Activated naive CD4-positive, alpha-beta T cell treated with anti-CD3 and anti-CD28 coated beads for 36 hours (primary cell): ENCODE measurements around the gene MRPS26. TPM values are rescaled to one million over a fixed set of nuclear protein-coding genes. Genes with fewer than 3 reads are reported as not detected.
"Not testable (repeated sequence)": the region's sequence is repeated elsewhere in the genome, so short reads cannot be mapped to it uniquely, and the experiment has no call there.

Source experiments
- CTCF ChIA-PET: fragments of 350-600 bp; sonication (Branson Sonifier 250); formaldehyde crosslinking; loops from one replicate; lab custom pipeline; 2021; ENCODE audit warnings: antibody characterized with exemption; lab: Charles Lee
- DNase-seq: peaks from one replicate; pipeline ENCODE4 v3.0.0-alpha.2; 2020
- H3K27ac Mint-ChIP-seq: one replicate; pipeline ENCODE4 v1.8.0; 2021; ENCODE audit warnings: mild to moderate bottlenecking, mixed read lengths
- H3K27me3 Mint-ChIP-seq: one replicate; pipeline ENCODE4 v1.8.0; 2021; ENCODE audit warnings: low read depth, mixed read lengths
- H3K36me3 Mint-ChIP-seq: one replicate; pipeline ENCODE4 v1.8.0; 2021; ENCODE audit warnings: low read depth, mixed read lengths
- H3K4me1 Mint-ChIP-seq: one replicate; pipeline ENCODE4 v1.8.0; 2021; ENCODE audit warnings: low read depth, mixed read lengths
- H3K4me3 Mint-ChIP-seq: one replicate; pipeline ENCODE4 v1.8.0; 2021; ENCODE audit warnings: mild to moderate bottlenecking, moderate library complexity, mixed read lengths
- H3K9me3 Mint-ChIP-seq: one replicate; pipeline ENCODE4 v1.8.0; 2021; ENCODE audit warnings: mixed read lengths
- intact Hi-C: fragments of 100-400 bp; cut with micrococcal nuclease; formaldehyde crosslinking; loops from one replicate; pipeline ENCODE4 v1.15.1; 2023
- total RNA-seq, 2 experiments: library from RNA; stranded (reverse); gene quantifications; one replicate each; pipeline ENCODE4 v1.2.3, GENCODE V29; 2021

MRPS26 gene
- total RNA-seq, 2 experiments from 2014 or later: 50.0 to 52.4 TPM

GRCh38 chr20:3068986-3069900, 23.4 kb downstream of the MRPS26 start:
- Mint-ChIP-seq H3K4me1 (peaks cover 19% of the 10 kb centered on the region), H3K27ac (no peak overlapping the region), H3K4me3 (no peak overlapping the region), H3K9me3 (no peaks in the 10 kb centered on the region), H3K36me3 (no peaks in the 10 kb centered on the region), H3K27me3 (no peaks in the 10 kb centered on the region)
- peak; percentile 62 for DNase-seq
- CTCF ChIA-PET: interaction anchor here (0.6 to 3.1 kb wide), 9 partner anchors 16 to 340 kb away, joined by 3 to 28 read pairs (median 5); no protein-coding TSS in a partner anchor
- intact Hi-C loops: loop anchor here (1.0 kb wide), 1 partner anchor 46 kb away; no protein-coding TSS in a partner anchor

GRCh38 chr20:3070725-3071124, 24.9 kb downstream of the MRPS26 start:
- H3K9me3 Mint-ChIP-seq: no peaks in the 10 kb centered on the region
- H3K4me3 Mint-ChIP-seq: peak overlapping the region; percentile 62
- H3K27me3 Mint-ChIP-seq: no peaks in the 10 kb centered on the region
- no peak overlapping the region for H3K27ac Mint-ChIP-seq
- no peaks in the 10 kb centered on the region for H3K36me3 Mint-ChIP-seq
- H3K4me1 Mint-ChIP-seq: peaks cover 19% of the 10 kb centered on the region
- intact Hi-C loops: loop anchor here (5.0 kb wide), 1 partner anchor 132 kb away; the partner anchor contains the start of gene DDRGK1
- CTCF ChIA-PET: interaction anchor here (3.1 kb wide), 2 partner anchors 18 to 45 kb away, joined by 24 to 28 read pairs; no protein-coding TSS in a partner anchor
- no peak for DNase-seq

DNA sequence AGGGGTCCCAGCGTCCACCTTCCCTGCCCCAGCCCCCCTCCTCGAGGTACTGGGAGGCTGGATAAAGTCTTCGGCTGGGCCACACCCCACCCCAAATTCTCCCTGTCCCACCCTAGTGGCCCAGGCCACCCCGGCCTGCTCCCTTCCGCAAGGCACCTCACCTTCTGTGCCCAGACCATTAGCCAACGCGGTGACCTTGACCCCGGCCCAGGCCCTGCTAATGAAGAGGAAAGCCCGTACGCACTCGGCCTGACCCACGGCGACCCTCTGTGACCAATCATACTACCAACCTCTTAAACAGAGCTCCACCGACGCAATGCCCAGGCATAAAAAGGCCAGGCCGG, 25.4 kb downstream of the MRPS26 start:
- peak overlapping the region; percentile 77 for H3K4me3 Mint-ChIP-seq
- CTCF ChIA-PET: no interaction called here
- no peak overlapping the region for H3K27ac Mint-ChIP-seq
- H3K9me3 Mint-ChIP-seq: no peaks in the 10 kb centered on the region
- peaks cover 19% of the 10 kb centered on the region for H3K4me1 Mint-ChIP-seq
- H3K27me3 Mint-ChIP-seq: no peaks in the 10 kb centered on the region
- no peaks in the 10 kb centered on the region for H3K36me3 Mint-ChIP-seq
- no peak for DNase-seq
- intact Hi-C loops: loop anchor here (5.0 kb wide), 1 partner anchor 131 kb away; the partner anchor contains the start of gene DDRGK1

- no peaks in the 10 kb centered on the region for H3K27me3 Mint-ChIP-seq
- DNase-seq: peak; percentile 77
- CTCF ChIA-PET: interaction anchor here (1.4 to 1.5 kb wide), 2 partner anchors 8 to 19 kb away, joined by 3 to 13 read pairs; no protein-coding TSS in a partner anchor
- H3K27ac Mint-ChIP-seq: peak within 1 kb of the TSS; percentile 53
- H3K9me3 Mint-ChIP-seq: no peaks in the 10 kb centered on the region
- H3K4me3 Mint-ChIP-seq: peak within 1 kb of the TSS; percentile 77
- no peaks in the 10 kb centered on the region for H3K36me3 Mint-ChIP-seq
- H3K4me1 Mint-ChIP-seq: peaks cover 22% of the 10 kb centered on the region
- intact Hi-C loops: loop anchor here (5.0 kb wide), 1 partner anchor 130 kb away; the partner anchor contains the start of gene DDRGK1
Observed at GRCh38 chr20:3071610-3072529, 26.0 kb downstream of the MRPS26 start, which contains the start of gene OXT. OXT (plus strand) TSS chr20:3071620; CDS start chr20:3071656, 36 bp downstream.

DNA sequence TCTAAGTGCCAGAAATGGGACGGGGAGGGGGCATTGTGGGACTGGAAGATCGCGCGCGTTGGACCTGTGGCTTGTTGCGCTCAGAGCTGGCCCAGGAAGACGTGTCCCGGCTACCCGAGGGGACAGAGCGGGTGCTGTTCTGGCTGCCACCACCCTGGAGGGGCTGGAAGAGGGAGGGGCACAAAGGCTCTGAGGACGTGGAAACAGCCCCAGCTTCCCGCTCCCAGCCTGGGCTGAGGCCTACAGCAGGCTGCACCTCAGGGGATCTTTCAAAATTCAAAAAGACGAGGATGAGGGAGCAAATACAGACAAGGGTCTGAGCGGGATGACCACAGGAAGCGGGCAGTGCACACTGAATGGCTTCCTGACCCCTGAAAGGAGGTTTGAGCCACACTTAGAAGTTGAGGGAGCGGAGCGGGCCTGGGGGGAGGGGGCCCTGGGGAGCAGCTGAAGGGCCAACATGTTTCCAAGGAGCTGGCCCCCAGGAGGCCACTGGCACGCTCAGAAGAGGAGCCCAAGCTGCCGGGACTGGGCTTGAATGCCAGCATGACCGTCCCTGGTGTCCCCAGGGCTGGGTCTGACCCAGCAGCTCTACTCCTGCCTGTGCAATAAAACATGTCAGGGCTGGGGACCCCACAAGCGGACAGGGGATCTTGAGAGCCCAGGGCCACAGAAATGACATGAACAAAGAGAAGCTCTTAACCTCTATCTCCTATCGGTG, 26.8 kb downstream of the MRPS26 start:
- Mint-ChIP-seq H3K9me3 (no peaks in the 10 kb centered on the region), H3K4me3 (peak overlapping the region; percentile 77), H3K27me3 (no peaks in the 10 kb centered on the region), H3K4me1 (peaks cover 27% of the 10 kb centered on the region), H3K36me3 (no peaks in the 10 kb centered on the region), H3K27ac (peak overlapping the region; percentile 53)
- CTCF ChIA-PET: interaction anchor here (1.4 to 1.5 kb wide), 2 partner anchors 8 to 20 kb away, joined by 3 to 13 read pairs; no protein-coding TSS in a partner anchor
- intact Hi-C loops: loop anchor here (5.0 kb wide), 1 partner anchor 130 kb away; the partner anchor contains the start of gene DDRGK1
- no peak for DNase-seq

GRCh38 chr20:3073251-3073643, 27.4 kb downstream of the MRPS26 start:
- H3K9me3 Mint-ChIP-seq, H3K4me3 Mint-ChIP-seq, H3K27me3 Mint-ChIP-seq, H3K27ac Mint-ChIP-seq, H3K36me3 Mint-ChIP-seq: not testable (repeated sequence)
- CTCF ChIA-PET: interaction anchor here (1.4 to 1.5 kb wide), 2 partner anchors 9 to 20 kb away, joined by 3 to 13 read pairs; no protein-coding TSS in a partner anchor
- peaks cover 31% of the 10 kb centered on the region for H3K4me1 Mint-ChIP-seq
- intact Hi-C loops: loop anchor here (5.0 kb wide), 1 partner anchor 129 kb away; the partner anchor contains the start of gene DDRGK1
- DNase-seq: peak; percentile 33

DNA sequence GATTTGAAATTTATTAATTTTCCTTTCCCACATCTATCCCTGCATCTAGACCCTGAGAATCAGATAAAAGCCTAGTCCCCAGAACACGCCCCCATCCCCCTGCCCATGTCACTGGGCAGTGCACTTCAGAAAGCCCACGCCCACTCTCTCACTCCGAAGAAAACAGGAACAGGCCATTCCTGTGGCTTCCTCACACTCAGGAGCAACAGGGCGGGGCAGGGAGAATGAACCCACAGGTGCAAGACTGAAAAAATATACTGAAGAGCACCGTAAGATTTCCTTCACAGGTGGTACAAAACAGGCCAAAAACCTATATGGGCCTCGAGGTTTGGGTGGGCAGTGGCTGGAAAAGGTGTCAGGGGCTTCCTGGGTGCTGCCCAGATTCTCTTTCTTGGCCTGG, 29.0 kb downstream of the MRPS26 start:
- peaks cover 31% of the 10 kb centered on the region for H3K4me1 Mint-ChIP-seq
- no peak overlapping the region for H3K4me3 Mint-ChIP-seq
- intact Hi-C loops: loop anchor here (5.0 kb wide), 2 partner anchors 82 to 127 kb away; partner anchors contain the start of genes DDRGK1, FASTKD5 and UBOX5
- H3K36me3 Mint-ChIP-seq: no peaks in the 10 kb centered on the region
- no peak overlapping the region for H3K27ac Mint-ChIP-seq
- DNase-seq: no peak
- H3K9me3 Mint-ChIP-seq: no peaks in the 10 kb centered on the region
- CTCF ChIA-PET: interaction anchor here (0.6 to 1.6 kb wide), 2 partner anchors 21 to 59 kb away, joined by 3 read pairs; no protein-coding TSS in a partner anchor
- H3K27me3 Mint-ChIP-seq: no peaks in the 10 kb centered on the region

DNA sequence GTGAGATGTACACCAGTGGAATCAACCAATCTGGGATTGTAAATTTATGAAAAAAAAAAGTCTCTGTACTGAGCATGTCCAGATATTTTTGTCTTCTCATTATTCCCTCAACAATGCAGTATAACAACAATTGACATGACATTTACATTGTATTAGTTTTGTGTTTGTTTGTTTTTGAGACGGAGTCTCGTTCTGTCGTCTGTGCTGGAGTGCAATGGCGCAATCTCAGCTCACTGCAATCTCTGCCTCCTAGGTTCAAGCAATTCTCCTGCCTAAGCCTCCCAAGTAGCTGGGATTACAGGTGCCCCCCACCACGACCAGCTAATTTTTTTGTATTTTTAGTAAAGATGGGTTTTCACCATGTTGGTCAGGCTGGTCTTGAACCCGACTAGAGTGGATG, 29.5 kb downstream of the MRPS26 start:
- not testable (repeated sequence) for H3K27ac Mint-ChIP-seq, H3K4me3 Mint-ChIP-seq, H3K27me3 Mint-ChIP-seq, H3K9me3 Mint-ChIP-seq, DNase-seq, H3K36me3 Mint-ChIP-seq
- intact Hi-C loops: loop anchor here (5.0 kb wide), 1 partner anchor 82 kb away; the partner anchor contains the start of genes FASTKD5 and UBOX5
- H3K4me1 Mint-ChIP-seq: peaks cover 31% of the 10 kb centered on the region
- CTCF ChIA-PET: interaction anchor here (0.6 to 1.6 kb wide), 3 partner anchors 17 to 209 kb away, joined by 3 to 4 read pairs (median 3); no protein-coding TSS in a partner anchor

DNA sequence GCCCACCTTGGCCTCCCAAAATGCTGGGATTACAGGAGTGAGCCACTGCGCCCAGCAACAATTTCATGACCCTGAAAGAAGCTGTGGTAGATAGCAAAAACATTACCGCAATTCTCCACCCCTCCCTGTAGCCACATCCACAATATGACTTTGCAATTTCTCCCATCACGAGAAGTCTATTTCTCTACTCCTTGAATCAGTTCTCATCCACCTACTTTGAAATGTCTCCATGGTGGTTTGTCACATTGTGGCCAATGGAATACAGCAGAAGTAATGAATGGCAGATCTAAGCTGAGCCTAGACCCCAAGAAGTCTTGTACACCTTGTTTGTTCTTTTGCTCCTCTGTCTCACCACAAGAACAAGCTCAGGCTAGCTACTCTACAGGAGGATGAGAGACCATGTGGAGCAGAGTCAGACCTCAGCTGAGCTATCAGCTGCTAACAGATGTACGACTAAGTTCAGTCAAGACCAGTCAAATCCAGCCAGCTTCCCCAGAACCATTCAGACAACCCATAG, 31.8 kb downstream of the MRPS26 start:
- CTCF ChIA-PET: interaction anchor here (0.6 to 1.5 kb wide), 10 partner anchors 8 to 250 kb away, joined by 3 to 17 read pairs (median 3); no protein-coding TSS in a partner anchor
- Mint-ChIP-seq H3K4me3 (peak overlapping the region; percentile 50), H3K4me1 (peaks cover 26% of the 10 kb centered on the region), H3K27me3 (peaks cover 17% of the 10 kb centered on the region), H3K27ac (no peak overlapping the region), H3K36me3 (no peaks in the 10 kb centered on the region), H3K9me3 (no peaks in the 10 kb centered on the region)
- intact Hi-C loops: loop anchor here (1.0 to 5.0 kb wide), 2 partner anchors 23 to 80 kb away; partner anchors contain the start of genes FASTKD5 and UBOX5
- DNase-seq: peak; percentile 49

GRCh38 chr20:3080939-3081388, 35.1 kb downstream of the MRPS26 start:
- intact Hi-C loops: no loop called here
- CTCF ChIA-PET: no interaction called here

More at GRCh38 chr20:3080939-3081388, 35.1 kb downstream of the MRPS26 start:
- Mint-ChIP-seq H3K4me1 (peaks cover 18% of the 10 kb centered on the region), H3K27ac (no peak overlapping the region), H3K4me3 (no peak overlapping the region), H3K36me3 (no peaks in the 10 kb centered on the region), H3K9me3 (no peaks in the 10 kb centered on the region), H3K27me3 (peaks cover 30% of the 10 kb centered on the region)
- DNase-seq: no peak
